Breast epithelium (tissue), 3 donors: ENCODE measurements around the gene RNF121.

Source experiments
- CTCF ChIP-seq, 3 donors: fragments of 450-650 bp; IDR thresholded peaks; one replicate each; pipeline ENCODE4 v1.5.1; 2016 to 2017; ENCODE audit warnings: antibody characterized with exemption in 3 of 3, mild to moderate bottlenecking in 3 of 3, moderate library complexity in 3 of 3
- POLR2A ChIP-seq: fragments of 450-650 bp; IDR thresholded peaks from one replicate; pipeline ENCODE4 v1.6.1; 2016; ENCODE audit warnings: antibody characterized with exemption, mild to moderate bottlenecking, moderate library complexity
- POLR2AphosphoS5 ChIP-seq, 3 donors: sonication (generic); formaldehyde crosslinking; IDR thresholded peaks; one replicate each; pipeline ENCODE4 v1.6.1; 2017; ENCODE audit warnings: antibody characterized with exemption in 3 of 3

- no peak for TF ChIP-seq CTCF (IDR thresholded peaks at IDR 0.05)
- no peak for TF ChIP-seq POLR2AphosphoS5 (IDR thresholded peaks at IDR 0.05)
- TF ChIP-seq POLR2A: no peak
Observed at GRCh38 chr11:72024069-72024754, 95.4 kb downstream of the RNF121 start.
